ENCODE results near the gene C6orf132.

Gene C6orf132

GRCh38 chr6:42136508-42137193, 5.8 kb downstream of the C6orf132 start (continued):
- peak; percentile 80 for TF ChIP-seq CTCF (tag by site-specific recombination; IDR thresholded peaks at IDR 0.05)
- TF ChIP-seq, protein P1, sequence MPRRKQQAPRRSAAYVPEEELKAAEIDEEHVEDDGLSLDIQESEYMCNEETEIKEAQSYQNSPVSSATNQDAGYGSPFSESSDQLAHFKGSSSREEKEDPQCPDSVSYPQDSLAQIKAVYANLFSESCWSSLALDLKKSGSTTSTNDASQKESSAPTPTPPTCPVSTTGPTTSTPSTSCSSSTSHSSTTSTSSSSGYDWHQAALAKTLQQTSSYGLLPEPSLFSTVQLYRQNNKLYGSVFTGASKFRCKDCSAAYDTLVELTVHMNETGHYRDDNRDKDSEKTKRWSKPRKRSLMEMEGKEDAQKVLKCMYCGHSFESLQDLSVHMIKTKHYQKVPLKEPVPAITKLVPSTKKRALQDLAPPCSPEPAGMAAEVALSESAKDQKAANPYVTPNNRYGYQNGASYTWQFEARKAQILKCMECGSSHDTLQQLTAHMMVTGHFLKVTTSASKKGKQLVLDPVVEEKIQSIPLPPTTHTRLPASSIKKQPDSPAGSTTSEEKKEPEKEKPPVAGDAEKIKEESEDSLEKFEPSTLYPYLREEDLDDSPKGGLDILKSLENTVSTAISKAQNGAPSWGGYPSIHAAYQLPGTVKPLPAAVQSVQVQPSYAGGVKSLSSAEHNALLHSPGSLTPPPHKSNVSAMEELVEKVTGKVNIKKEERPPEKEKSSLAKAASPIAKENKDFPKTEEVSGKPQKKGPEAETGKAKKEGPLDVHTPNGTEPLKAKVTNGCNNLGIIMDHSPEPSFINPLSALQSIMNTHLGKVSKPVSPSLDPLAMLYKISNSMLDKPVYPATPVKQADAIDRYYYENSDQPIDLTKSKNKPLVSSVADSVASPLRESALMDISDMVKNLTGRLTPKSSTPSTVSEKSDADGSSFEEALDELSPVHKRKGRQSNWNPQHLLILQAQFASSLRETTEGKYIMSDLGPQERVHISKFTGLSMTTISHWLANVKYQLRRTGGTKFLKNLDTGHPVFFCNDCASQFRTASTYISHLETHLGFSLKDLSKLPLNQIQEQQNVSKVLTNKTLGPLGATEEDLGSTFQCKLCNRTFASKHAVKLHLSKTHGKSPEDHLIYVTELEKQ (tag by site-specific recombination; IDR thresholded peaks at IDR 0.05; ENCODE audit: borderline replicate concordance): no peak
- no peak for TF ChIP-seq ZNF391 (tag by site-specific recombination; IDR thresholded peaks at IDR 0.05; ENCODE audit: borderline replicate concordance, low read depth)
- no peak for TF ChIP-seq ZNF114 (tag by site-specific recombination; IDR thresholded peaks at IDR 0.05)
- TF ChIP-seq, protein P2, sequence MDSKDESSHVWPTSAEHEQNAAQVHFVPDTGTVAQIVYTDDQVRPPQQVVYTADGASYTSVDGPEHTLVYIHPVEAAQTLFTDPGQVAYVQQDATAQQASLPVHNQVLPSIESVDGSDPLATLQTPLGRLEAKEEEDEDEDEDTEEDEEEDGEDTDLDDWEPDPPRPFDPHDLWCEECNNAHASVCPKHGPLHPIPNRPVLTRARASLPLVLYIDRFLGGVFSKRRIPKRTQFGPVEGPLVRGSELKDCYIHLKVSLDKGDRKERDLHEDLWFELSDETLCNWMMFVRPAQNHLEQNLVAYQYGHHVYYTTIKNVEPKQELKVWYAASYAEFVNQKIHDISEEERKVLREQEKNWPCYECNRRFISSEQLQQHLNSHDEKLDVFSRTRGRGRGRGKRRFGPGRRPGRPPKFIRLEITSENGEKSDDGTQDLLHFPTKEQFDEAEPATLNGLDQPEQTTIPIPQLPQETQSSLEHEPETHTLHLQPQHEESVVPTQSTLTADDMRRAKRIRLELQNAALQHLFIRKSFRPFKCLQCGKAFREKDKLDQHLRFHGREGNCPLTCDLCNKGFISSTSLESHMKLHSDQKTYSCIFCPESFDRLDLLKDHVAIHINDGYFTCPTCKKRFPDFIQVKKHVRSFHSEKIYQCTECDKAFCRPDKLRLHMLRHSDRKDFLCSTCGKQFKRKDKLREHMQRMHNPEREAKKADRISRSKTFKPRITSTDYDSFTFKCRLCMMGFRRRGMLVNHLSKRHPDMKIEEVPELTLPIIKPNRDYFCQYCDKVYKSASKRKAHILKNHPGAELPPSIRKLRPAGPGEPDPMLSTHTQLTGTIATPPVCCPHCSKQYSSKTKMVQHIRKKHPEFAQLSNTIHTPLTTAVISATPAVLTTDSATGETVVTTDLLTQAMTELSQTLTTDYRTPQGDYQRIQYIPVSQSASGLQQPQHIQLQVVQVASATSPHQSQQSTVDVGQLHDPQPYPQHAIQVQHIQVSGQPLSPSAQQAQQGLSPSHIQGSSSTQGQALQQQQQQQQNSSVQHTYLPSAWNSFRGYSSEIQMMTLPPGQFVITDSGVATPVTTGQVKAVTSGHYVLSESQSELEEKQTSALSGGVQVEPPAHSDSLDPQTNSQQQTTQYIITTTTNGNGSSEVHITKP (tag by site-specific recombination; IDR thresholded peaks at IDR 0.05): peak; percentile 60; the same call in 1 of the 2 replicates
- TF ChIP-seq INSM2 (tag by site-specific recombination; IDR thresholded peaks at IDR 0.05): no peak
- no peak for TF ChIP-seq ZNF549 (tag by site-specific recombination; IDR thresholded peaks at IDR 0.05)
- TF ChIP-seq ZNF404 (tag by site-specific recombination; IDR thresholded peaks at IDR 0.05): no peak
- TF ChIP-seq MZF1 (tag by site-specific recombination; IDR thresholded peaks at IDR 0.05; ENCODE audit: borderline replicate concordance): no peak
- TF ChIP-seq, protein P3, sequence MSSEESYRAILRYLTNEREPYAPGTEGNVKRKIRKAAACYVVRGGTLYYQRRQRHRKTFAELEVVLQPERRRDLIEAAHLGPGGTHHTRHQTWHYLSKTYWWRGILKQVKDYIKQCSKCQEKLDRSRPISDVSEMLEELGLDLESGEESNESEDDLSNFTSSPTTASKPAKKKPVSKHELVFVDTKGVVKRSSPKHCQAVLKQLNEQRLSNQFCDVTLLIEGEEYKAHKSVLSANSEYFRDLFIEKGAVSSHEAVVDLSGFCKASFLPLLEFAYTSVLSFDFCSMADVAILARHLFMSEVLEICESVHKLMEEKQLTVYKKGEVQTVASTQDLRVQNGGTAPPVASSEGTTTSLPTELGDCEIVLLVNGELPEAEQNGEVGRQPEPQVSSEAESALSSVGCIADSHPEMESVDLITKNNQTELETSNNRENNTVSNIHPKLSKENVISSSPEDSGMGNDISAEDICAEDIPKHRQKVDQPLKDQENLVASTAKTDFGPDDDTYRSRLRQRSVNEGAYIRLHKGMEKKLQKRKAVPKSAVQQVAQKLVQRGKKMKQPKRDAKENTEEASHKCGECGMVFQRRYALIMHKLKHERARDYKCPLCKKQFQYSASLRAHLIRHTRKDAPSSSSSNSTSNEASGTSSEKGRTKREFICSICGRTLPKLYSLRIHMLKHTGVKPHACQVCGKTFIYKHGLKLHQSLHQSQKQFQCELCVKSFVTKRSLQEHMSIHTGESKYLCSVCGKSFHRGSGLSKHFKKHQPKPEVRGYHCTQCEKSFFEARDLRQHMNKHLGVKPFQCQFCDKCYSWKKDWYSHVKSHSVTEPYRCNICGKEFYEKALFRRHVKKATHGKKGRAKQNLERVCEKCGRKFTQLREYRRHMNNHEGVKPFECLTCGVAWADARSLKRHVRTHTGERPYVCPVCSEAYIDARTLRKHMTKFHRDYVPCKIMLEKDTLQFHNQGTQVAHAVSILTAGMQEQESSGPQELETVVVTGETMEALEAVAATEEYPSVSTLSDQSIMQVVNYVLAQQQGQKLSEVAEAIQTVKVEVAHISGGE (tag by site-specific recombination; conservative IDR thresholded peaks at IDR 0.05; ENCODE audit: low read depth): peak; percentile 54
- no peak for TF ChIP-seq ZNF248 (tag by site-specific recombination; IDR thresholded peaks at IDR 0.05)
- no peak for TF ChIP-seq ZNF239 (tag by site-specific recombination; IDR thresholded peaks at IDR 0.05)
- TF ChIP-seq, protein P4, sequence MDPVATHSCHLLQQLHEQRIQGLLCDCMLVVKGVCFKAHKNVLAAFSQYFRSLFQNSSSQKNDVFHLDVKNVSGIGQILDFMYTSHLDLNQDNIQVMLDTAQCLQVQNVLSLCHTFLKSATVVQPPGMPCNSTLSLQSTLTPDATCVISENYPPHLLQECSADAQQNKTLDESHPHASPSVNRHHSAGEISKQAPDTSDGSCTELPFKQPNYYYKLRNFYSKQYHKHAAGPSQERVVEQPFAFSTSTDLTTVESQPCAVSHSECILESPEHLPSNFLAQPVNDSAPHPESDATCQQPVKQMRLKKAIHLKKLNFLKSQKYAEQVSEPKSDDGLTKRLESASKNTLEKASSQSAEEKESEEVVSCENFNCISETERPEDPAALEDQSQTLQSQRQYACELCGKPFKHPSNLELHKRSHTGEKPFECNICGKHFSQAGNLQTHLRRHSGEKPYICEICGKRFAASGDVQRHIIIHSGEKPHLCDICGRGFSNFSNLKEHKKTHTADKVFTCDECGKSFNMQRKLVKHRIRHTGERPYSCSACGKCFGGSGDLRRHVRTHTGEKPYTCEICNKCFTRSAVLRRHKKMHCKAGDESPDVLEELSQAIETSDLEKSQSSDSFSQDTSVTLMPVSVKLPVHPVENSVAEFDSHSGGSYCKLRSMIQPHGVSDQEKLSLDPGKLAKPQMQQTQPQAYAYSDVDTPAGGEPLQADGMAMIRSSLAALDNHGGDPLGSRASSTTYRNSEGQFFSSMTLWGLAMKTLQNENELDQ (tag by site-specific recombination; IDR thresholded peaks at IDR 0.05; ENCODE audit: low read depth): no peak
- TF ChIP-seq, protein P5, sequence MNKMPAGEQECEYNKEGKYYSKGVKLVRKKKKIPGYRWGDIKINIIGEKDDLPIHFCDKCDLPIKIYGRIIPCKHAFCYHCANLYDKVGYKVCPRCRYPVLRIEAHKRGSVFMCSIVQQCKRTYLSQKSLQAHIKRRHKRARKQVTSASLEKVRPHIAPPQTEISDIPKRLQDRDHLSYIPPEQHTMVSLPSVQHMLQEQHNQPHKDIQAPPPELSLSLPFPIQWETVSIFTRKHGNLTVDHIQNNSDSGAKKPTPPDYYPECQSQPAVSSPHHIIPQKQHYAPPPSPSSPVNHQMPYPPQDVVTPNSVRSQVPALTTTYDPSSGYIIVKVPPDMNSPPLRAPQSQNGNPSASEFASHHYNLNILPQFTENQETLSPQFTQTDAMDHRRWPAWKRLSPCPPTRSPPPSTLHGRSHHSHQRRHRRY (tag by site-specific recombination; IDR thresholded peaks at IDR 0.05): no peak
- no peak for TF ChIP-seq ZNF175 (tag by site-specific recombination; IDR thresholded peaks at IDR 0.05)
- TF ChIP-seq ZSCAN16 (tag by site-specific recombination; IDR thresholded peaks at IDR 0.05): no peak
- TF ChIP-seq ZSCAN30 (tag by site-specific recombination; IDR thresholded peaks at IDR 0.05): 0 out of 2 replicates have a peak, but pooled peaks have one; percentile 30
